GM23338 (cell line): ENCODE results near the gene NEMP1.

Experiments
- CTCF ChIP-seq, 2 experiments: fragments of 200-600 bp in 1 of 2; sonication (generic) in 1 of 2; conservative IDR thresholded peaks; 2 replicates each; pipeline versions ENCODE4 v1.5.1 to v1.6.1; 2016 to 2017; ENCODE audit warnings: antibody characterized with exemption in 2 of 2, low read depth in 2 of 2, mild to moderate bottlenecking in 2 of 2, moderate library complexity in 1 of 2
- EZH2 ChIP-seq: fragments of 200-600 bp; sonication (generic); IDR thresholded peaks from one replicate; pipeline ENCODE4 v1.8.0; 2017; ENCODE audit warnings: antibody characterized with exemption, mild to moderate bottlenecking, low read depth; ENCODE audit not compliant: unreplicated experiment
- POLR2AphosphoS5 ChIP-seq: IDR thresholded peaks from 2 replicates; pipeline ENCODE4 v1.6.1; 2016; ENCODE audit warnings: antibody characterized with exemption, low read depth

- no peak for TF ChIP-seq CTCF (conservative IDR thresholded peaks at IDR 0.05; ENCODE audit: low read depth in 2 of 2)
- no peak for TF ChIP-seq POLR2AphosphoS5
- TF ChIP-seq EZH2, result no peak
These were observed 5.9 kb downstream of the NEMP1 start for GRCh38 chr12:57072661-57073060.
